HG02884 (cell line): ENCODE data around the gene HHATL.

ENCODE experiments used
- ATAC-seq: cut with Tn5 transposase; IDR thresholded peaks from one replicate; pipeline ENCODE4 v1.9.1; 2021; ENCODE audit warnings: mild to moderate bottlenecking, moderate library complexity; ENCODE audit not compliant: unreplicated experiment

HHATL gene

GRCh38 chr3:42713747-42714146 lies 11.1 kb upstream of the HHATL start:
- no peak for ATAC-seq

GRCh38 chr3:42712688-42713372 lies 10.2 kb upstream of the HHATL start:
- no peak for ATAC-seq

DNA sequence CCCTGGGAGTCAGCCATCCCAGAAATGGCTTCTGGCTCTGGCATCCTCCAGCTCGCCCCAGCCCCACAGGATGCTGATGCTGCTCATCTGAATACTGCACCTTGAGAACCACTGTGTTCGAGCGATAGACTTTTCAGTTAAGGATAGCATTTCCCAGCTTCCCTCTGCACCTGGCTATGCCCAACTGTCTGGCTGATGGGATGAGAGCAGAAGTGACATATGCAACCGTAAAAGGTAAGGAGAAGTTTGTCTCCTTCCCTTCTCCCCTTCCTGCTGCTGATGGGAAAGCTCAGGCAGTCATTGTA lies 9.7 kb upstream of the HHATL start:
- ATAC-seq = no peak

DNA sequence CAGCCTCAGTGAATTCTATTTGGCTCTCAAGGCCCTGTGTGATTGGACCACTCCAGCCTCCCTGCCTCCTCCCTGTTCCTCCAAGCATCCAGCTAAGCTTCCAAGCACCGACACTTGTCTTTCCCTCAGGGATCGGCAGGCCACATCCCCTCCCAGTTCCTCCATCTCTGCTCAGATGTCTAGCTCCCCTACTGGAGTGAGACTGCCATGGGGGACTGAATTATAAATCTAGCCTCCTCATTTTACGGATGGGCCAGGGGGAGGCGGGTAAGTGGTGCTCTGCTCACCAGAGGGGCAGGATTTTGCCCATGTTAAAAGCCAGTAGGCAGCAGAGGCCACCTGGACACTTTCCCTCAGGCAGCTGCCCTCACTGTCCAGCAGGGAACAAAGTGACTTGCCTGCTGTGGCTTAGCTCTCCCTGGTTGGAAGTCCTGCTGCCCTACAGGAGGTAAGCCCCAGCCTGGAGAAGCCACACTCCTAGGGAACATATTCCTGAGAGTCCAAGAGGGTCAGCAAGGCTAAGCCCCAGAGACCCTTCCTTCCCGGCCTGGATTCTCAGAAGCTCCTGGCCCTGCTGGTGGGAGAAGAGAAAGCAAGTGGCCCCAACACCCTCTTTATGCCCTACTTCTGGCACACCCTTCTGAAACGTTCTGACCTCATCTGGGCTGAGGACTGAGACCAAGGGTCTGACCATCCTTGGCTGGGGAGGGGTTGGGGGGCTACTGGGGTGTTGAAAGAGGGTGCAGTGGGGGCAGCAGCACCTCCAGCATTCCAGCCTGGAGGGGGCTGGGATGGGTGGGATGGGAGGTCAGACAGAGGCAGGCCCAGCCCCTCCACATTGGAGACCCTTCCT lies 9.1 kb upstream of the HHATL start:
- no peak for ATAC-seq

- no peak for ATAC-seq
These were observed 7.9 kb upstream of the HHATL start for GRCh38 chr3:42710323-42711021.

GRCh38 chr3:42709621-42710020 lies 7.0 kb upstream of the HHATL start:
- no peak for ATAC-seq

DNA sequence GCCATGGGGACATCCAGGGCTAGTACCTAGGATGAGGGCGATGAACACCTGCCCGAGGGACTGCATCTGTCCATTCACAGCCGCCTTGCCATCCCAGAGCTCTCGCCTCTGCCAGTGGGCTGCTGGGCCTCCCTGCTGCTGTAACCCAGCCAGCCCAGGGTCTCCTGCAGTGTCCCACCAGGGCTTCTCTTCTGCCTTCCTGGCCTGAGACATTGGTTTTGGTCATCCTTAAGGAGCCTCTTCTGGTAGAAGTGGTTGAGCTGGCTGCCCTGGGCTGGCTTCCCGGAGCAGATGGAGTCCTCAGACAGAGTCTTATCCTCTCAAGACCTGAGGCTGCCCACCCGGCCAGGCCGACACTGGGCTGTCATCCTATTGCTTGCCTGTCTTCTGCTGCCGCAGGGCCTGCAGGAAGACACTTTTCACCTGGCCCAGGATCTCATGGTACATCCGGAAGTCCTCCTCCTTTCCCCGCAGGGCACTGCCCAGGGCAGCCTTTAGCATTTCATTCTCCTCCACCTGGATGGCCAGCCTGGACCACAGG lies 6.1 kb upstream of the HHATL start:
- ATAC-seq = no peak

DNA sequence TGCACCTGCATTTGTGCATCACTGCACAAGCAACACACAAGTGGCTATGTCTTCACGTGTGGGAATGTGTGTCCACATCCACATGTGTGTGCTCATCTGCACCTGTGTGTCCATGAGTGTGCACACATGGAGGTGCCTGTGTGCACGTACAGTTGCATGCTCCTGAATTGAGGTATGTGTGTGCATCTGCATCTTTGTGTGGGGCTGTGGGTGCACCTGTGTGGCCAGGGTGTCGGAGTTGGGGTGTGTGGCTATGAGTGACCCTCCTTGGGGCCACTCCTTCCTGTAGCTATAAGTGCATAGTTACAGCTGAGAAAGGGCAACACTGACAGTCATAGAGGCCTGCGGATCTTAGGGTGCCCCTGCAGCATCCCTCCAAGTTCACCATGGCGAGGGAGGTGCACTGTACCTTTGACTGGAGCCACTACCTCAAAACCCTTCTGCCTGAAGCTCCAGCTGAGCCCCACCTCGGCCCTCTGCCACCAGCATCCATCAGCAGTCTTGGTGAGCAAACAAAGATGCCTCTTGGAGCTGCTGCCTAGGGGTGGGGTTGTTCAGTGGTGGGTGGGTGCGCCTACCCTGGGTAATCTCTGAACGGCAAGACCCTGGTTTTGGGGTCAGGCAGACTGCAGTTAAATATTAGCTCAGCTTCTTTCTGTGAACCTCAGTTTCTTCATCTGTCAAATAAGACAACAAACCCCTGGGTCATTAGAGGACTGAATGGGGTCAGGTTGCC lies 5.2 kb upstream of the HHATL start:
- no peak for ATAC-seq

DNA sequence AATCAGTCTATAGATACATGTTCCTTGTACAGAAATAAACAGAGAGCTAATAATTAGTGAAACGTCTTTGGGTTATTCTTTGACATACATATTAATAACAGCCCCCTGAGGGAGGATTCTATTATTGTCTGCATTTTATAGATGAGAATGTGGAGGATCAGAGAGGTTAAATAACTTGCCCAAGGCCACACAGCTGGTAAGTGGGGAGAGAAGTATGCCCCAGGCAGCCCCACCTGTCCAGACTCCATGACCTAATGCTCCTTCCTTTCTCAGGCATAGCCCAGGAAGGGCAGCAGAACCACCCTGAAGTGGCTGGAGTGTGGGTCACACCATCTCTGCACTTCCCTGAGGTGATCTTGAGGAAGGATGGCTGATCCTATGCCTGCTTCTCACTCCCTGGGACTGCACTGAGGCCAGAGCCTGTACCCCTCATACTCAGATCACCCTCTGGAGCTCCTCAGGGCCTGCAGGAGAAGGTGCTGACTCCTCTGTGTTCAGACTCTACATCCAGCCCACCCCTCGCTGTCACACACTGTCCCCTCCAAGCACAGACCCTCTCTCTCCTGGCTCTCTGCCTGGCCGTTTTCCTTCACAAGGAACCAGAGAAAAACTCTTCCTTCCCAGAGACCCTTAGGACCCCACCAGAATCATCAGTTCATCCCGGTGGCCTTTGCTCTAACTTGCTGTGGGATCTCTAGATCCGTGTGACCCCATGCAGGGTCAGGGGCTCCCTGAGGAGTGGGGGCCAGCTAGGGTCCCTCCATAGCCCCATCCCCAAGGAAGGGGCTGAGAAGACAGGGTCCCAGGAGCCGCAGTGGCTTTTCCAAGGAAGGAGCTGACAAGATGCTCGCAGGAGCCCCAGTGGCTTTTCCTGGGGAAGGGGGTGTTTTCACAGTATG lies 4.4 kb upstream of the HHATL start:
- ATAC-seq = no peak

- ATAC-seq = no peak
These were observed 3.5 kb upstream of the HHATL start for GRCh38 chr3:42705962-42706585.

DNA sequence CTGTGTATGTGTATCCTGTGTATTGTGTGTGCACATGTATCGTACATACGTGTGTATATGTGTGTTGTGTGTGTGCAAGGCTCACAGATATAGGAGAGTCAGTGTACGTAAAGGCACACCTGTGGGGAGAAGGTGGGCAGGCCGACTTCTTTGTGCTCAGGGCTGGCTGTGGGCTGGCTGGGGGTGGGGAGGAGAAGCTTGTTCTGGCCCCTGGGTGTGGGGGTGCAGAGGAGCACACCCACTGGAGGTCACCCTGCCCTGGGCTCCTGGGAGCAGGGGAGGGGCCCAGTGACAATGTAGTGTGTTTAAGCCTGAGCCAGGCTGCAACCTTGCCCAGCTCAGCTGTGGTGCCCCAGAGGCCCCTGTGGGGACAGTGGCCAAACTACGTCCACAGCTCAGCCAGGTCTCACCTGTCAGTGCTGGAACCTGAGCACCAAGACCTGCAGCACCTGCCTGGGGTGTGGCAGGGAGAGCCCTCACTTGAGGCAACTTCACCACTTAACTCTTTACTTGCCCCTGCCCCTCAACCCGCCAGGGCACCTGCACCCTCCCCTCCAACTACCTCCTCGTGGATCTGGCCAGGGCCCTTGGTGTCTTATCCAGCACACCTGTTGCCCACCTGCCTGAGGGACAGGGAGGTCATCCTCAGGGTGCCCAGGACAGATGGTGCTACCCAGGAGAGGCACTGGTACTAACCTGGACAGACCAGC lies 2.6 kb upstream of the HHATL start:
- no peak for ATAC-seq

DNA sequence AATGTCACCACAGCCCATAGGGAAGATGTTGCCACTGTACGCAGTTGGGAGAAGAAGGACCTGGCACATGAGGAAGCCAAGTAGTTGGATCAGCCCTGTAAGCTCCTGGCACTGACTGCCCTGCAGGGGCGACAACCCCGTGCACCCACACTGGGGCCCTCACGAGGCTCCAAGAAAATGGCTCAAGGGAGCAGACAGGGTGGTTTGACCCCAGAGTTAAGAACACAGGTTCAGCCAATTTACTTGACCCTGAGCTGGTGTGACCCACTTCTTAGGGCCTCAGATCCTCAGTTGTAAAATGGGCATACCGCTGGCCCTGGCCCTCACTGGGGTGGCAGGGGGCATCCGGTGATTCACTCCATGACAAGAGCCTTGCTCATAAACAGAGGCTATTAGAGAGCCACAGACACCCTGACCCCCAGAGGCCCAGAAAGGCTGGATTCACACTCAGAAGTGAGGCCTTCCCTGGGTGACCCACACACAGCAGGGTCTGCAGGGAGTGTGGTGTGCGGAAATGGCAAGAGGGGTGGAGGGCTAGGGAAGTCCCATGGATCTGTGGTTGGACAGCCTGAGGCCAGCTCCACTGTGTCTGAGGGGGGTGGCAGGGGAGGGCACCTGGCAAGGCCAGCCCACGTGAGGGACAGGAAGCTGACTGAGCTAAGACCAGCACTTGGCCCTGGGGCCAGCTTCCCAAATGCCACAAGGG lies 1.7 kb upstream of the HHATL start:
- no peak for ATAC-seq

- no peak for ATAC-seq
These were observed 1.1 kb upstream of the HHATL start for GRCh38 chr3:42703695-42704025.

GRCh38 chr3:42702982-42703694 lies 540 bp upstream of the HHATL start:
- ATAC-seq = no peak

- no peak for ATAC-seq
These were observed 1.1 kb downstream of the HHATL start for GRCh38 chr3:42701371-42702065.

- no peak for ATAC-seq
These were observed 2.0 kb downstream of the HHATL start for GRCh38 chr3:42700366-42701288.
